Mesenteric fat pad (tissue), 1 donor: ENCODE data around the gene NKD1. TPM values are rescaled to one million over a fixed set of nuclear protein-coding genes. Genes with fewer than 3 reads are reported as not detected.

Experiments
- DNase-seq: peaks from one replicate; pipeline ENCODE4 v3.0.0-alpha.2; 2020; ENCODE audit warnings: low spot score
- total RNA-seq: library from RNA; stranded (reverse); fragmentation: NEBNext Ultra II Directional; extraction: Animal tissue kit (Norgen Biotek cat#: 25700); gene quantifications from one replicate; pipeline ENCODE4 v1.2.1, GENCODE V29; 2021
- donor health status: DM: yes; HTN: yes; CAD: no.

The NKD1 gene
- total RNA-seq, 1 donor from 2014 or later: 2.4 TPM

DNA sequence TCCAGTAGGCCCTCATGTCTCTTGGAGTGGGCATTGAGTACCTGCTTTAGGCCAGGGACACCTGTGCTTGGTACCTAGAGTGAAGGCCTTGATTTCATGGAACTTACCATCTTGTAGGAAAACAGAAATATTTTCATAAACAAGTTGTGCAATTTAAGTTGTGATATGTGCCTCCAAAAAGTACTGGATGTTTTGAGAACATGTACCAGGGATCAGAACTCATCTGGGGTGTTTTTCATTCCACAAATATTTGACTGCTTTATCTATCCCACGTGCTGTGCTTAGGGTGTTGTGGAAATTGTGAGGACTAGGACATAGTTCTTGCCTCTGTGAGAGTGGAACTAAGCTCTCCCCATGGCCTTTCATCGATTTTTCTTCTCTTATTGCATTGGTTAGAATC, 8.8 kb downstream of the NKD1 start:
- DNase-seq: no peak

DNA sequence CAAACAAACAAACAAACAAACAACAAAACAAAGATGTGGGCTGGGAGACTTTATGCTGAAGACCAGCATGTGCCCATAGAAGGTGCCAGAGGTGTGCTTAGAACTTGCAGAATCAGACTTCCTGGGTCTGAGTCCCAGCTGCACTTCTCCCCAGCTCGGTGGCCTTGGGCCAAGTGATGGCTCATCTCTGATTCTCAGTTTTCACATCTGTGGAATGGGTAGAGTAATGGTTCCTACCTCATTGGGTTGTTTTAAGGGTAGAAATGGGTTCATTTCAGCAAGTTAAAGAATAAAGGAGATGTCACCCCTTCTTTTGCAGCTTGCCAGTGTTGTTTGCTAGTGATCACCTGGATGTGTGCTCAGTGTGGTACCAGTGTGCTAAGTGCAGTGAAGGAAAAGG, 10.7 kb downstream of the NKD1 start:
- DNase-seq: no peak

DNA sequence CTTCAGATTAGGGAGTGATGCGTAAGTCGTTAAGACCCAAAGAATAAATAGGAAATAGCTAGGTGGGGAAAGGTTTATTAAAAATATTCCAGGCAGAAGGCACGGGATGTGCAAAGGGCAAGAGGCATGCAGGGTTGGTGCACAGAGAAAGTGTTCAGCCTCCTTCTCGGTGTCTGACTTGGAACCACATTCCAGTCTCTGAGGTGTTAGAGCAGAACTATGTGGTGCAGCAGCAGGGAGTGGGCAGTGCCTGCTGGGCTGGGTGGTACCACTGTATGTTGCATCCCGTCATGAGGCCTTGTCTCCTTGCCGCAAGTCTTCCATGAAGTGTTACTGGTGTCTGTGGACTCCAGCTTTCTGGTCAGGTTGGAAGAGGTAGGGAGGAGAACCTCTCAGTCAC, 11.1 kb downstream of the NKD1 start:
- no peak for DNase-seq

GRCh38 chr16:50559804-50560514, 11.8 kb downstream of the NKD1 start:
- no peak for DNase-seq

GRCh38 chr16:50560903-50561863, 13.0 kb downstream of the NKD1 start:
- DNase-seq: no peak

DNA sequence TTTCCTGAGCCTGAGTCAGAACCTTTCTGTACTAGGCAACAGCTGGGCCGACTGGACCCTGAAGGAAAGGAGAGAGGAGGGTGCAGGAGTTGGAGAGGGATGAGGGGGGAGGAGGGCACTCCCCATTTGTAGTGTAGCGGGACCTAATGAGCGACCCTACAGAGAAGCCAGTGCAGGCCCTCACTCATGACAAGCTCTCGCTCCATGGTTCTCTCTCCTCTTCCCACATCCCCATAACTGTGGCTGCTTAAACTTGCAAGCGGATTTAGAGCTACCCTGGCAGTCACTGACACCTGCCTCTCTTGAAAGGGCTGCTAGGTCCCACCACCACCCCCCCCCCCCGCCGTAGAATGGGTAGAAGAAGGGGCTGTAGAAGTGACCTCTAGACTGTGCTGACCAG, 14.5 kb downstream of the NKD1 start:
- DNase-seq: no peak

- no peak for DNase-seq
These were observed 15.8 kb downstream of the NKD1 start for GRCh38 chr16:50563989-50564388.

- no peak for DNase-seq
These were observed 17.2 kb downstream of the NKD1 start for GRCh38 chr16:50565428-50565827.

DNA sequence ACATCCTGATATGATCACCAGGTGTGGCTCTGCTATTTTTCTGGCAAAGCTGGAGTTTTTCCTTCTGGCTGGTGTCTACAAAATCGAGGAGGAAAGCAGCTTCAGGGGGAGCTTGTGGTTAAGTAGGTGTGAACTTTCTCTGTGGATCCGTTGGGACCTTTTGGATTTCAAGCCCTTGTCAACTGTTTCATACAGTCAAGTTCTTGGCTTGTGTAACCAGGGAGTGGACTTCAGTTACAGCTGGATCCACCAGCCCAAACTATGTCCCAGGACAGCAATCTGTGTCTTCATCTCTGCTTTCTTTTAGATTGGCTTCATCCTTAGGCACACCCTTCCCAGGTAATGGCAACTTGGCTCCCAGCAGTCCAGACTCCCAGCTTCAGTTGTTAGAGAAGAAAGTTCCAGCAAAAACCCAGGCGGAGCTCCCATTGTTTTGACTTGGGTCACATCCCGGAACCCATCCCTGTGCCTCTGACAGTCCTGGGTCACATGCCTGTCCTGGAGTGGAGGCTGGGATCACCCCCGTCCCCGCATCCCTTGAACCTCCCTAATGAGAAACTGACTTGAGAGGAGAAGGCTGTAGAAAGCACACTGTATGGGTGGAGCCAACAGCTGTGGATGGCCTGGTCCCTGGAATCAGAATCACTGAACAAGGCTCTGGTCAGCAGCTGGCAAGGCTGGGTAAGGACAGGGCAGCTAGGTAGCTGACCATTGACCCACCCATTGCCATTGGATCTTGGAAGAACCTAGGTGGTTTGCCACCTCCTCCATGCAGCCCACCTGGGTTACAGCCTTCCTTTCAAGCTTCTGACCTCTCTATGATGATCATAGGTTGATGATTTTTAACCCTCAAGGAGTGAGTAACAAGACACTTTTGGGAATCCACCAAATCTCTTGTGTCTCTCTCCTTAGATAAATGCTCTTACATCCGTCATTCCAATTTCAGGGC, 18.1 kb downstream of the NKD1 start:
- no peak for DNase-seq

GRCh38 chr16:50567651-50568050, 19.5 kb downstream of the NKD1 start:
- DNase-seq: no peak

GRCh38 chr16:50568187-50568815, 20.1 kb downstream of the NKD1 start:
- no peak for DNase-seq

- no peak for DNase-seq
These were observed 22.2 kb downstream of the NKD1 start for GRCh38 chr16:50570354-50570753.

- no peak for DNase-seq
These were observed 22.8 kb downstream of the NKD1 start for GRCh38 chr16:50570808-50571598.

DNA sequence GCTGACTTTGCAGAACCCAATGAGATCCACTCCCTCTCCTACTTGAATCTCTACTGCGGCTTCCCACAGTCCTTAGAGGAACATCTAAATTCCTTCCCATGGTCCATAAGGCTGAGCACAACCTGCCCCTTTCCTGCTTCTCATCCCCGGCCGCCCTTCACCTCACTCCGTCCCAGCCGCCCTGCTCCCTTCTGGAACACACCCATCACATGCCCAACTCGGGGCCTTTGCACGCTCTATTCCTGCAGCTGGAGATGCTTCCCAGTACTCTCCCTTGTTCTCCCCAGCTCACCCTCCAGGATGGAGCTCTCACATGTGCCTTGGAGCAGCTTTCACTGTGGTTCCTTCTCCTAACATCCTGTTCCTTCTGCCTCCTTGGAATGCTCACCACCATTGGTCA, 23.6 kb downstream of the NKD1 start:
- DNase-seq: no peak

DNA sequence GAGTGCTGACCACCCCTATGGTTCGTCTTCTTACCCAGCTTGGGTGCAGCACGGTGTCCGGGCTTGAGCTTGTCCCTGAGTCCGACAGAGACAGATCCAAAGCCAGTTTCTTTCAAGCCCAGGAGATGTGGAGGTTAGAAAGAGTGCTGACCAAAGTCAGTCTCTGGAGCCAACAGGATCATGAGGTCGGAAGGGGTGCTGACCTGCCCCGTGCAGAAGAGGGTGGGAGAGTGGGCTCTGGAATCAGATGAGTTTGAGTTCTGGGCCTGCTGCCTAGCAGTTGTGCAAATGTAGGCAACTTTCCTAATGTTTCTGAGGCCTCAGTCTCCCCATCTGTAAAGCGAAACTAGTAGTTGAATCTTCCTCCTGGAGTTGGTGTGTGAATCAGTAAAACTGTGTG, 24.5 kb downstream of the NKD1 start:
- no peak for DNase-seq

DNA sequence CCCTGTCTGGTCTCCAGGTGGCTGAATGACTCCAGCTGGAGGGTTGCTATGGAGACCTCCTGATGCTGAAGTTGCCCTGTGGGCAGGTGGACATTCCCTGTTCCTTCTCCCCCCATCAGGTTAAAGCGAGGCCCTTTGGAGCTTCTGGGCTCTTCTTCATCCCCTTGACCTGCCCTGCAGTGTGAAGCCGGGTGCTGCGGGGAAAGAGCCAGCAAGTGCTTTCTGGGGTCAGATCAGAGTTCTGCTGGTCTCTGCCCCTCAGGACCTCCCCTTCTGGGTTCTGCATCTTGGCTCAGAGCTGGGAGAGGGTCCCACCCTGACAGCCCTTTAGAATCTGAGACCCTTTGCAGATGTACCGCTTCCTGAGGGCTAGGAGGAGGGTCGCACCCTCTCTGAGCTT, 25.1 kb downstream of the NKD1 start:
- no peak for DNase-seq

DNA sequence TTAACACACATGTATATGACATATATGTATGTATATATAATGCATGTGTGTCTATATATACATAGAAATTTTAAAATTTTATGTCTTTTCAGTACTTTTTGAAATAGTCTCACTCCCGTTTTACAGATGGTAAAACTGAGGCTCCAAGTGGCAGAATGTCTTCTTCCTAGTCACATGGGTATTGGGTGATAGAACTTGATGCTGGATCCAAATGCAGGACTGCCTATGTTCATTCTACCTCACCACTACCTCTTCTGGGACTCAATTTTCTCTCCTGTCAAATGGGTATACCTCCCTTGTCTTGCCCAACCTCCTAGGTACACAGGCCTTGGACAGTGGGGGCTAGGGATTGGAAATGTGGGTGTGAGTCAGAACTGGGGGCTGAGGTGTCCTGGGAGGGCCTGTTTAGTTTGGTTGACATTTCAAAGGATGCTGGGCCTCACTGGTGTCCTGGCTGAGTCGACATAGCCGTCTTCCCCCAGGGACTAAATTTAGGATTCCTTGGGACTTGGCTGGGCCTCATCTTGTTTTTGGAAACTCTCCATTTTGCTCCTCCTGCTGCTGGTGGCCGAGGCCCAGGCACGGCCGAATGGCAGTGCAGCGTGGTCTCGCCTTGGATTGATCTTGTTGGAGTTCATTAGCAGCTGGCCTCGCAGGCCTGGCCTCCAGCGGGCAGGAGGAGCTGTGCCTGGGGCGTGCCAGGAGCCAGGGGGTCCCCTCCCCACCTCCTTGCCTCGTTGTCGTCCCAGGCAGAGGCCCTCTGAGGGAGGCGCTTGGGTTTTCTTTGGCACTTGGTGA, 25.9 kb downstream of the NKD1 start:
- no peak for DNase-seq

GRCh38 chr16:50574745-50575136, 26.5 kb downstream of the NKD1 start:
- DNase-seq: no peak

- DNase-seq: no peak
These were observed 27.5 kb downstream of the NKD1 start for GRCh38 chr16:50575743-50576142.
